Activated naive CD4-positive, alpha-beta T cell treated with anti-CD3 and anti-CD28 coated beads, Interleukin-2, amount 50 U/mL, for 16 hours (primary cell): Measurements from ENCODE around the gene LSP1.
"Not testable (repeated sequence)": the region's sequence is repeated elsewhere in the genome, so short reads cannot be mapped to it uniquely, and the experiment has no call there.

ENCODE experiments used
- DNase-seq: peaks from one replicate; pipeline ENCODE4 v3.0.0-alpha.2; 2020

Gene LSP1

DNA sequence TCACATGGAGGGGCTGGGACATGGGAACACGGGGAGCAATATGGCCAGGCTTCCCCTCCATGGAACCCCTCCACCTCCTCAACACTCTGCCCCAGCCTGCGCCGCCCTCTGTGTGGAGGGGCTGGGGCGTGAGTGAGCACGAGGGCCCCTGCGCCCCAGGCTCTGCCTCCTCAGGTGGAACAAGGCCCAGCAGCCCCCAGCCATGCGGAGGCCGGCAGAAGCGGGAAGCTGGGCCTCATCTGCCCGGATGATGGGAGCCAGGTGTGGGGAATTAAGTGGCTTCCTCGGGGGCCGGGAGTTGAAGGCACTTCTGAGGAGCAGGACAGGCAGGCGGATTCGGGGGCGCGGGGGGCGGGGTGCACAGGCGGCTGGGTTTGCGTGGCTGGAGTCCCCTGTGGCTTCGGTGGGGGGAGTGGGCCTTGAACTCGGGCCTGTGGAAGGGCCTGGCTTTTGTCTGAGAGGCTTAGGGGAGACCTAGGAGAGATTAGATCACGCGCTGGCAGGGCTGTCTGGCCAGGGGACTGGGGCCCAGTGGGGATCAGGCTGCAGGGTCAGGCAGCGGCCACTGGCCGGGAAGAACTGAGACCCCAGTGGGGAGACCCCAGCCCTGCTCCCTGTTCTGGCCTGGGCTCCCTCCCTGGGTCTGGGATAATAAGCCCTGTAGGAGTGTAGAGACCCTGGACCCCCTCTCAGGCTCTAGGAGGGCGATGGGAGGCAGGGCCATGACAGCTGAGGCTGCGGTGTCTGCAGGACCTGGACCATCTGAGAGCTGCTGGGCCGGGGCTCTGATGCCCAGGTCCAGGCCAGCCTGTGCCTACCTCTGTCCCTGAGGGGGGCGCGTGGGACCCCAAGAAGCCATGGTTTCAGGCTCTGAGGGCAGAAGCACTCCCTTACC lies 25.5 kb downstream of the LSP1 start:
- DNase-seq = peak; percentile 12

GRCh38 chr11:1879342-1879940 lies 26.6 kb downstream of the LSP1 start:
- no peak for DNase-seq

DNA sequence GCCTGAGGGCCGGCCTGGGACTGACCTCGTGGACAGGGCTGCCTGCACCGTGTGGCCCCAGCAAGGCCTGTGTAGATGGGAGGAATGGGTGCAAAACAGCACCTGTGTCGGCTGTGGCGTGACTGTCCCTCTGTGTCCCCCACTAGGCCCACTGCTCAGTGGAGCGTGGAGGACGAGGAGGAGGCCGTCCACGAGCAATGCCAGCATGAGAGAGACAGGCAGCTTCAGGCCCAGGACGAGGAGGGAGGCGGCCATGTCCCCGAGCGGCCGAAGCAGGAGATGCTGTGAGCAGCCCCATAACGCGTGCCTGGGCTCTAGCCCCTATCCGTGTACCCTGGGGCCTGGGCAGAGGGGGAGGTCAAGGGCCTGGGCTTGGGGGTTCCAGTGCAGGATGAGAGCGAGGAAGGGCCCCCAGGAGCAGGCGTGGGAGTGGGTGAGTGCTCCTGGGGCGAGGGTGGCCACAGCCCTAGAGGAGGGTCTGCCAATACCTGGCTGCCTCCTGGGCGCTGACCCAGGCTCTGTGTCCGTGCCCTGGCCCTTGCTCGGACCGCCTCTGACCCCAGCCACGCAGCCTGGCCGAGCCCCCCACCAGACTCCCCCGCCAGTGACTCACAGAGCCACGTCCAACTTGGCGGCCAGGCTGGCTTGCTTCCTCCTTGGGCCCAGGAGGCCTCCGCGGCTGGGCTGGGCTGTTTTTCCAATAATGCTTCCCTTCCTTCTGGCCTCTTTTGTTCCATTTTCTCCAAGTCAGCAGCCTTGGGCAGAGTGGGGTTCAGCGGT lies 27.2 kb downstream of the LSP1 start:
- no peak for DNase-seq

GRCh38 chr11:1880746-1881441 lies 28.0 kb downstream of the LSP1 start:
- DNase-seq = no peak

DNA sequence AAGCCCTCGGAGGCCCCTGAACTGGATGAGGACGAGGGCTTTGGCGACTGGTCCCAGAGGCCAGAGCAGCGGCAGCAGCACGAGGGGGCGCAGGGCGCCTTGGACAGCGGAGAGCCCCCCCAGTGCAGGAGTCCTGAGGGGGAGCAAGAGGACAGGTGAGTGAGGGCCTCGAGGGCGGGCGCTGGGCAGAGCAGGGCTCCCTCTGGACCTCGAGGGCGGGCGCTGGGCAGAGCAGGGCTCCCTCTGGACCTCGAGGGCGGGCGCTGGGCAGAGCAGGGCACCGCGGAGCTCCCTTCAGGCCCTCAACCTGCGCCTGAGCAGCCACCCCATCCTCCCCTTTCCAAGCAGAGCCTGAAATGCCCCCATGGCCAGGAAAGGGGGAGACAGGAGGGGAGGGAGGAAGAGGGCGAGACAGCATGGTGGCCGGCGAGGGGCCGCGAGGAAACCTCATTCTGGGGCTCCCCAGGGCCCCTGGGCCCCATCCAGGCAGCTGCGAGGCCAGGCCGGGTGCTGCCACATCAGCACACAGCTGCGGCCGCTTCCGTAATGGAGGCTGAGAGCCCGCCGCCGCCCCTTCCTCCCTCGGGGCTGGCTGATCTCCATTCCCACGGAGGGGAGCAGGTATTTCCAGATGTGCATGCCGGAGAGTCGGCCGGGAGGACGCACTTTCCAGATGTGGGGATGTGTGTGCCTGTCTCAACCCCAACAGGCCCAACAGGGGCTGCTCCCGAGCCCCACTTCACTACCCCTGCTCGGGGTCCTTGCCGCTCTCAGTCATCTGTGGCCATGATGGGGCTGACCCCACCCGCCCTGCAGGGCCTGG lies 28.8 kb downstream of the LSP1 start:
- no peak for DNase-seq

- DNase-seq = peak; percentile 84
Observed at GRCh38 chr11:1882265-1883238, 29.7 kb downstream of the LSP1 start.

DNA sequence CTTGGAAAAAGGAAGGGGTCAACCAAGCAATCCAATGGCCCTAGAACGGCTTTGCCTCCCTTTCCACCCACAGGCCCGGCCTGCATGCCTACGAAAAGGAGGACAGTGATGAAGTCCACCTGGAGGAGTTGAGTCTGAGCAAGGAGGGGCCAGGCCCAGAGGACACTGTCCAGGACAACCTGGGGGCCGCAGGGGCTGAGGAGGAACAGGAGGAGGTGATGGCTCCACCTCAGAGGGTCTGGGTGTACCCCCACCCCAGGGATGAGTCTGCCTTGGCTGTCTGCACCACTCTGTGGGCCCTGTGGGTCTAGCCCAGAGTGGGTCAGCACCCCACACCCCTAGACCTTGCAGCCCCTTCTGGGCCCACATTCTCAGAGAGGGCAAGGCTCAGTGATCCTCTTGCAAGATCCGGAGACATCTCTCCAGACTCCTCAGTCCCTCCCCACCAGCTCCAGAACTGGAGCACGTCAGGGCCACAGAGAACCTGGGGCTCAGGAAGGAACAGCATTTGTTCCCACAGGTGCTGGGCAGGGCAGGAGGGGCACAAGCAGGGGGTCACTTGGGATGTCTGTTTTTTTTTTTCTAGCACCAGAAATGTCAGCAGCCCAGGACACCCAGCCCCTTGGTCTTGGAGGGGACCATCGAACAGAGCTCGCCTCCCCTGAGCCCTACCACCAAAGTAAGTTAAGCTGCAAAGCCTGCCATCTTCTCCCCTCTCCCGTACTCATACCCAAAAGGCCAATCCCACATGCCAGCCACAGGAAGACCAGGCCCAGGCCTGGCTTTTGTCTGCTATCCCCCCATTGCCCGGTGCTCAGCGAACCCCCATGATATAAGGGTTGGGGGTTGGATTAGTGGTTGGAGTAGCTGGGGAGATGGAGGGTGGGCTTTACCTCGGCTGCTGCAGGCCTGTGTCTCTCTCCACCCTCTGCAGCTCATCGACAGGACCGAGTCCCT lies 30.7 kb downstream of the LSP1 start:
- no peak for DNase-seq

DNA sequence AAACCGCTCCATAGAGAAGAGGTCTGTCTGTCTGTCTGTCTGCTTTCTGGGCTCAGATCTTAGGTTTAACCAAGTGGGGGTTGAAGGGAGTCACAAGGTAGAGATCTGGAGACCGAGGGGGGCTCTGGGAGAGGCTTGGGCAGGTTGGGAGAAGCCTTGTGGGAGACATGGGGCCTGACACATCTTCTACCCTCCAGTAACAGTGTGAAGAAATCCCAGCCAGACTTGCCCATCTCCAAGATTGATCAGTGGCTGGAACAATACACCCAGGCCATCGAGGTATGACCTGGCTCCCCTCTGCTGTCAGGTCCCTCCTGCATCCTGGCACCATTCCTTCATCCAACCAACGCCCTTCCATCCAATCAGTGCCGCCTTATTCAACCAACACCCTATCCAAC lies 31.4 kb downstream of the LSP1 start:
- DNase-seq = no peak

DNA sequence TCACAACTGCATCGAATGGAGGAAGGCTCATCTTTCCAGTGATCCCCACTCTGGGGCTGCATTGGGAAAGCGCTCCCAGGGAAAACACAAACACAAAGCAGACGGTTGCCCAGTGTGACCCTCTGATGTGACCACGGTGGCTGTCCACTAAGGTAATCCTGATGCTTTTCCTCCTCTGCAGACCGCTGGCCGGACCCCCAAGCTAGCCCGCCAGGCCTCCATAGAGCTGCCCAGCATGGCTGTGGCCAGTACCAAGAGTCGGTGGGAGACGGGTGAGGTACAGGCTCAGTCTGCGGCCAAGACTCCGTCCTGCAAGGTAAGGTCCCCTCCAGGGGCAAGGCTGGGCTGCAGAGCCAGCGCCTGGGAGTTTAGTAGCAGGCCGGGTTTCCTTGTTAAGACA lies 33.7 kb downstream of the LSP1 start:
- DNase-seq = not testable (repeated sequence)

- no peak for DNase-seq
Observed at GRCh38 chr11:1887451-1888346, 34.8 kb downstream of the LSP1 start.

GRCh38 chr11:1888347-1888753 lies 35.5 kb downstream of the LSP1 start:
- no peak for DNase-seq

DNA sequence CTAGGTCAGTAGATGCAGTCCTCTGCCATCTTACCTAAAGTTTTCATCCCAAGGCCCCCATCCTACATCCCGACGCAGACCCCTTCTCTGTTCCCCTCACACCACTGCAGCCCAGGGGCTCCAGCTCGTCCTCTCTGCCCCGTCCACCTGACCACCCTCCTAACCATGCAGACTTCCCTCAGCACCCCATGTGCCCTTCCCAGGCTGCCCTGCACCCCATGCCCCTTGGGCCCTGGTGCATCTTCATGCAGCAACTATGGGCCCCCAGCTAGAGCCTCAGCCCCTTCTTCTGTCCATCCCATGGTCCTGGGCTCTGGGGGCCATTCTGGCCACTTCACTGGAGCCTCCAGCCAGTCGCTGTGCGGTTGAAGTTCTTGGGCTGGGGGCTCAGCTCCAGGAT lies 35.9 kb downstream of the LSP1 start:
- no peak for DNase-seq

DNA sequence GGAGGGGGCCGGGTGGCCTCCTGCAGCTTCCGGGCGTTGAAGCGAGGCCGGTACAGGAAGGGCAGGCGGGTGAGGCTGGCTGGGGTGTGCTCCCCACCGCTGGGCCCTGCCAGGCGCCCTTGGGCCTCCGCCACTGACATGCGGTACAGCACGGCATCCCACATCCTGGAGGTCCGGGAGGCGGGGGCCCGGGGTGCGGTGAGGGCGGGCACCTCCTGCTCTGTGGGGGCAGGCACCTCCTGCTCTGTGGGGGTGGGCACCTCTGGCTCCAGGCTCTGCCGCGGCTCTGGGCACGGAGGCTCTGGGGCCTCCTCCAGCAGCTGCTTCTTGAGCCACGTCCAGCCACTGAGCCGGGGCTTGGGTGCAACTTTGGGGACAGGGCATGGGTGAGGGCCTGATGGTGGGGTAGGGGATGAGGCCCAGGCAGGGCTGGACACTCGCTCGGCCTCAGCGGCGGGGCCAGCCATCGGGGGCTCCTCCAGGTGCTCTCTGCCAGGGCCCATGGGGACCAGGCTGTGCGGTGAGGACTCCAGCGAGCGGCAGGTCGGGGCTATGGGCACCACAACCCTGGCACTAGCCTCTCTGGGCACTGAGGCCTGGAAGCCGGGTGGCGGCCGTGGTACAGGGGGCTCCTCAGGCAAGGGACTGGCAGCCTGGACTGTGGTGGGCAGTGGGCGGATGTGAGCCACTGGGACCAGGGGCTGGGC lies 36.5 kb downstream of the LSP1 start:
- DNase-seq = peak; percentile 74

DNA sequence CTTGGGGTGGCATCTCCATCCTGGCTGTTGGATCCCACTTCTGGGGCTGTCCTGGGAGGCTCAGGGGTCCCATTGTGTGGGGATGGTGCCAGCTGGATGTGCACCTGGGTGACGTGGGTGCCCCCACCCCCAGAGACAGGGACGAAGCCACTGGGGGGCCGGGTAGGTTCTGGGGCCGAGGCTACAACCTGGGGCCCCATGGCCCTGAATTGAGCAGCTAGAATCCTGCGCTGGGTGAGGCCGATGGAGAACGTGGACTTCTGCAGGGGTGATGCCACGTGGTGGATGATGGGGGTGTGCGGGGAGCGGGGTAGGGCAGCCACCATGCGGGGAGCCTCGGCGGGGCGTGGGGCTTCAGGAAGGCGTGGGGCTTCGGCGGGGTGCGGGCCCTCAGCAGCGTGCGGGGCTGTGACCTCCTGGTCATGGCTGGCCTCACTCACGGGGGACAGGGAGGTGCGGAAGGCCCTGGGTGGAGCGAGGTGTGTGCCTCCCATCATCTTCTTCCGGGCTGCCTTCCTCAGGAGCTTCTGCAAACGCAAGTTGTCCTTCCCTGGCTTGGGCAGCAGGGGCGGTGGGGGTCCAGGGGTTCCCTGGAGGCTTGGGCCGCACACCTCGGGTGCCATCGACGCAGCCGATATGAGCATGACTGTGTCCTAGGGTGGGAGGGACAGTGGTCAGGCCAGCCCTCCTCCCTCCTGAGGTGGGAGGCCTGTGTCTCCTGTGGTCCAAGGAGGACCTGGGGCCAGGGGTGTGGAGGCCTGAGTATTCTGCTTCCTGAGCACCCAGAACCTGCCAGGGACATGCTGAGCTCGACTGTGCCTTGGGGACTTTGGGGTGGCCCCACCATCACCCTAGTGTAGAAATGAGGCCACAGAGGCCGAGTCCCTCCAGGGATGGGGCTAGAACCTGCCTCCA lies 37.3 kb downstream of the LSP1 start:
- peak; percentile 42 for DNase-seq

GRCh38 chr11:1890856-1891830 lies 38.3 kb downstream of the LSP1 start:
- DNase-seq = peak; percentile 16

GRCh38 chr11:1891831-1892115 lies 38.9 kb downstream of the LSP1 start, which contains the start of gene PRR33:
Gene PRR33 (minus strand): TSS chr11:1891895. CDS start chr11:1890584, 1,311 bp downstream.
- no peak for DNase-seq
